MM.1S (cell line): ENCODE data around the gene NCOA3.

Experiments
- DNase-seq: peaks from one replicate; pipeline ENCODE4 v3.0.0-alpha.2; 2015
- H2AFZ ChIP-seq: fragments of 300-600 bp; sonication (generic); 2 replicates; pipeline ENCODE4 v1.6.0; 2016; ENCODE audit warnings: antibody characterized with exemption, low read length
- H3F3A ChIP-seq: fragments of 300-600 bp; sonication (generic); 2 replicates; pipeline ENCODE4 v1.6.1; 2016; ENCODE audit warnings: mild to moderate bottlenecking, antibody characterized with exemption, low read length, moderate library complexity, mixed read lengths; ENCODE audit not compliant: insufficient read depth
- H3K27ac ChIP-seq: fragments of 300-600 bp; sonication (generic); 2 replicates; pipeline ENCODE4 v1.5.1; 2016; ENCODE audit warnings: mild to moderate bottlenecking, low read length
- H3K27me3 ChIP-seq: fragments of 300-600 bp; sonication (generic); replicated peaks from 2 replicates; pipeline ENCODE4 v1.6.0; 2016; ENCODE audit warnings: low read length; ENCODE audit not compliant: insufficient read depth
- H3K36me3 ChIP-seq: fragments of 300-600 bp; sonication (generic); replicated peaks from 2 replicates; pipeline ENCODE4 v1.6.1; 2016; ENCODE audit warnings: mild to moderate bottlenecking, low read length, mixed read lengths; ENCODE audit not compliant: insufficient read depth
- H3K4me1 ChIP-seq: fragments of 300-600 bp; sonication (generic); 2 replicates; pipeline ENCODE4 v1.6.1; 2016; ENCODE audit warnings: low read length, mixed read lengths
- H3K4me2 ChIP-seq: fragments of 300-600 bp; sonication (generic); 2 replicates; pipeline ENCODE4 v1.6.0; 2016; ENCODE audit warnings: low read depth, low read length
- H3K4me3 ChIP-seq: fragments of 300-600 bp; sonication (generic); 2 replicates; pipeline ENCODE4 v1.5.1; 2016; ENCODE audit warnings: low read length, mixed read lengths
- H3K79me2 ChIP-seq: fragments of 300-600 bp; sonication (generic); 2 replicates; pipeline ENCODE4 v1.6.1; 2016; ENCODE audit warnings: mixed run types, low read length, mixed read lengths
- H3K9ac ChIP-seq: fragments of 300-600 bp; sonication (generic); 2 replicates; pipeline ENCODE4 v1.6.1; 2016; ENCODE audit warnings: low read length, mixed read lengths
- H3K9me2 ChIP-seq: fragments of 300-600 bp; sonication (generic); replicated peaks from 2 replicates; pipeline ENCODE4 v1.6.1; 2016; ENCODE audit warnings: mild to moderate bottlenecking, low read length, mixed read lengths; ENCODE audit not compliant: insufficient read depth
- H3K9me3 ChIP-seq: fragments of 300-600 bp; sonication (generic); replicated peaks from 2 replicates; pipeline ENCODE4 v1.6.1; 2016; ENCODE audit warnings: mild to moderate bottlenecking, low read length, mixed read lengths; ENCODE audit not compliant: insufficient read depth
- H4K20me1 ChIP-seq: fragments of 300-600 bp; sonication (generic); 2 replicates; pipeline ENCODE4 v1.6.1; 2016; ENCODE audit warnings: mild to moderate bottlenecking, low read length, moderate library complexity, mixed read lengths; ENCODE audit not compliant: insufficient read depth
- CTCF ChIP-seq: fragments of 300-600 bp; sonication (generic); IDR thresholded peaks from 2 replicates; pipeline ENCODE4 v1.5.1; 2016; ENCODE audit warnings: antibody characterized with exemption, low read length, mixed read lengths
- EZH2 ChIP-seq: fragments of 300-600 bp; sonication (generic); optimal IDR thresholded peaks from 2 replicates; pipeline ENCODE3; 2017; ENCODE audit warnings: low read depth, mild to moderate bottlenecking, antibody characterized with exemption, low read length, mixed read lengths
- EZH2phosphoT487 ChIP-seq: fragments of 300-600 bp; sonication (generic); IDR thresholded peaks from 2 replicates; pipeline ENCODE4 v1.6.1; 2018; ENCODE audit warnings: antibody characterized with exemption, low read length

NCOA3 gene

GRCh38 chr20:47610945-47611250 is 109.2 kb downstream of the NCOA3 start:
- Histone ChIP-seq H3K9me2 (no peaks in the 10 kb centered on the region), H3K27me3 (no peaks in the 10 kb centered on the region), H2AFZ (no peak overlapping the region), H4K20me1 (0 out of 2 replicates have a peak, but pooled peaks cover 4% of the 10 kb centered on the region), H3K9me3 (no peaks in the 10 kb centered on the region), H3F3A (no peaks in the 10 kb centered on the region), H3K4me2 (no peak overlapping the region), H3K4me1 (peaks cover 10% of the 10 kb centered on the region; the same call in 1 of the 2 replicates), H3K79me2 (peaks cover 83% of the 10 kb centered on the region), H3K27ac (peak overlapping the region; percentile 22; the same call in 1 of the 2 replicates), H3K36me3 (no peaks in the 10 kb centered on the region), H3K4me3 (no peak overlapping the region), H3K9ac (no peak overlapping the region)
- DNase-seq = no peak
- TF ChIP-seq EZH2 = no peak

- H3K4me1 ChIP-seq = peaks cover 10% of the 10 kb centered on the region; the same call in 1 of the 2 replicates
- H3K27ac ChIP-seq = no peak overlapping the region
- no peaks in the 10 kb centered on the region for H3K27me3 ChIP-seq
- H3F3A ChIP-seq = no peaks in the 10 kb centered on the region
- H2AFZ ChIP-seq = no peak overlapping the region
- TF ChIP-seq EZH2 (no peak), CTCF (no peak), EZH2phosphoT487 (no peak)
- no peak overlapping the region for H3K9ac ChIP-seq
- H3K4me3 ChIP-seq = no peak overlapping the region
- H3K4me2 ChIP-seq = no peak overlapping the region
- no peaks in the 10 kb centered on the region for H3K9me3 ChIP-seq
- DNase-seq = no peak
- no peaks in the 10 kb centered on the region for H3K36me3 ChIP-seq
- peaks cover 80% of the 10 kb centered on the region for H3K79me2 ChIP-seq
- no peaks in the 10 kb centered on the region for H3K9me2 ChIP-seq
- H4K20me1 ChIP-seq = 0 out of 2 replicates have a peak, but pooled peaks cover 4% of the 10 kb centered on the region
Measured at GRCh38 chr20:47611785-47612184, 110.1 kb downstream of the NCOA3 start.

GRCh38 chr20:47612670-47613069 is 111.0 kb downstream of the NCOA3 start:
- no peak for DNase-seq

More at GRCh38 chr20:47612670-47613069, 111.0 kb downstream of the NCOA3 start:
- H3K27ac ChIP-seq = no peak overlapping the region
- peaks cover 10% of the 10 kb centered on the region; the same call in 1 of the 2 replicates for H3K4me1 ChIP-seq
- H3K4me3 ChIP-seq = no peak overlapping the region
- no peaks in the 10 kb centered on the region for H3K9me2 ChIP-seq
- H3K4me2 ChIP-seq = no peak overlapping the region
- 0 out of 2 replicates have a peak, but pooled peaks cover 4% of the 10 kb centered on the region for H4K20me1 ChIP-seq
- peaks cover 80% of the 10 kb centered on the region for H3K79me2 ChIP-seq
- H3F3A ChIP-seq = no peaks in the 10 kb centered on the region; the same call in 1 of the 2 replicates
- TF ChIP-seq EZH2phosphoT487 (no peak), CTCF (no peak), EZH2 (no peak)
- H3K9ac ChIP-seq = no peak overlapping the region
- H3K36me3 ChIP-seq = no peaks in the 10 kb centered on the region
- no peaks in the 10 kb centered on the region for H3K27me3 ChIP-seq
- H3K9me3 ChIP-seq = no peaks in the 10 kb centered on the region
- no peak overlapping the region for H2AFZ ChIP-seq
